PC-3 (cell line): Measurements from ENCODE around the gene LRRC28. TPM values are rescaled to one million over a fixed set of nuclear protein-coding genes. Genes with fewer than 3 reads are reported as not detected.

Source experiments
- ATAC-seq: fragments of 200-7000 bp; cut with Tn5 transposase; 2 replicates; pipeline ENCODE4 v1.9.1; 2020; ENCODE audit warnings: mild to moderate bottlenecking, moderate library complexity
- BruUV-seq: library from RNA; stranded (reverse); fragments of 400-500 nt; replicated peaks from 2 replicates; lab custom pipeline; 2021; lab: Mats Ljungman, UMichigan
- CTCF ChIA-PET: fragments of 300-600 bp; sonication (Branson Sonifier 250); formaldehyde crosslinking; loops from one replicate; lab custom pipeline; 2022; ENCODE audit warnings: antibody characterized with exemption; lab: Charles Lee
- POLR2A ChIA-PET: fragments of 300-600 bp; sonication (Branson Sonifier 250); formaldehyde crosslinking; loops from one replicate; lab custom pipeline; 2022; ENCODE audit warnings: antibody characterized with exemption; ENCODE audit not compliant: unreplicated experiment; lab: Charles Lee
- DNase-seq: peaks from one replicate; pipeline ENCODE4 v3.0.0-alpha.2; 2015
- H2AFZ ChIP-seq: fragments of 300-600 bp; sonication (generic); 2 replicates; pipeline ENCODE4 v1.6.0; 2016; ENCODE audit warnings: antibody characterized with exemption, low read length
- H3F3A ChIP-seq: fragments of 300-600 bp; sonication (generic); one replicate; pipeline ENCODE4 v1.6.0; 2017; ENCODE audit warnings: antibody characterized with exemption, low read length, control low read depth, mild to moderate bottlenecking; ENCODE audit not compliant: unreplicated experiment
- H3K27ac ChIP-seq: fragments of 300-600 bp; sonication (generic); 2 replicates; pipeline ENCODE4 v1.5.1; 2016; ENCODE audit warnings: mild to moderate bottlenecking, low read length
- H3K27me3 ChIP-seq: fragments of 300-600 bp; sonication (generic); 2 replicates; pipeline ENCODE4 v1.6.1; 2016; ENCODE audit warnings: low read length, mixed read lengths
- H3K36me3 ChIP-seq: fragments of 300-600 bp; sonication (generic); 2 replicates; pipeline ENCODE4 v1.6.1; 2016; ENCODE audit warnings: low read depth, mixed run types, low read length, mixed read lengths
- H3K4me1 ChIP-seq: fragments of 300-600 bp; sonication (generic); 2 replicates; pipeline ENCODE4 v1.5.1; 2016; ENCODE audit warnings: low read length; ENCODE audit not compliant: insufficient read depth
- H3K4me2 ChIP-seq: fragments of 300-600 bp; sonication (generic); 2 replicates; pipeline ENCODE4 v1.6.0; 2016; ENCODE audit warnings: low read length
- H3K4me3 ChIP-seq: fragments of 300-600 bp; sonication (generic); 2 replicates; pipeline ENCODE4 v1.5.1; 2016; ENCODE audit warnings: mild to moderate bottlenecking, low read length, mixed read lengths
- H3K79me2 ChIP-seq: fragments of 300-600 bp; sonication (generic); 2 replicates; pipeline ENCODE4 v1.6.1; 2017; ENCODE audit warnings: low read length, mixed read lengths
- H3K9ac ChIP-seq: fragments of 300-600 bp; sonication (generic); 2 replicates; pipeline ENCODE4 v1.6.0; 2016; ENCODE audit warnings: mild to moderate bottlenecking, low read length
- H3K9me2 ChIP-seq: fragments of 300-600 bp; sonication (generic); replicated peaks from 2 replicates; pipeline ENCODE4 v1.6.1; 2016; ENCODE audit warnings: mixed run types, low read length, mixed read lengths
- H3K9me3 ChIP-seq: fragments of 300-600 bp; sonication (generic); 2 replicates; pipeline ENCODE4 v1.6.1; 2016; ENCODE audit warnings: low read length, mixed read lengths
- H4K20me1 ChIP-seq: fragments of 300-600 bp; sonication (generic); 2 replicates; pipeline ENCODE4 v1.6.1; 2016; ENCODE audit warnings: low read length, mixed read lengths
- CTCF ChIP-seq: fragments of 300-600 bp; sonication (generic); conservative IDR thresholded peaks from 2 replicates; pipeline ENCODE4 v1.5.1; 2017; ENCODE audit warnings: antibody characterized with exemption, low read depth, mild to moderate bottlenecking, low read length
- EZH2 ChIP-seq: fragments of 300-600 bp; sonication (generic); IDR thresholded peaks from one replicate; pipeline ENCODE4 v1.6.1; 2017; ENCODE audit warnings: antibody characterized with exemption, mild to moderate bottlenecking, low read length; ENCODE audit not compliant: unreplicated experiment
- EZH2phosphoT487 ChIP-seq: fragments of 300-600 bp; sonication (generic); IDR thresholded peaks from 2 replicates; pipeline ENCODE4 v1.6.1; 2018; ENCODE audit warnings: mild to moderate bottlenecking, antibody characterized with exemption, low read length, borderline replicate concordance
- intact Hi-C: fragments of 100-400 bp; cut with micrococcal nuclease; formaldehyde crosslinking; loops from 2 replicates; pipeline ENCODE4 v1.9.0; 2023
- total RNA-seq: library from RNA; depleted of rRNA; stranded (reverse); fragments of >200 nt; gene quantifications from 2 replicates; pipeline ENCODE4 v1.2.3, GENCODE V29; 2014

Gene LRRC28
- total RNA-seq, 1 experiment from 2014 or later, result 10.6 TPM

GRCh38 chr15:99408236-99409096 lies 157.2 kb downstream of the LRRC28 start:
- H3K79me2 ChIP-seq, result no peaks in the 10 kb centered on the region
- no peaks in the 10 kb centered on the region for H3K9me2 ChIP-seq
- no peak overlapping the region for H3K4me3 ChIP-seq
- intact Hi-C loops, result loop anchor here (1.0 kb wide), 1 partner anchor 296 kb away; no protein-coding TSS in a partner anchor
- TF ChIP-seq EZH2phosphoT487, result no peak
- H3K4me1 ChIP-seq, result peaks cover 11% of the 10 kb centered on the region
- ChIA-PET POLR2A (no interaction called here), CTCF (interaction anchor here (0.5 to 1.1 kb wide), 4 partner anchors 121 to 325 kb away, joined by 4 to 18 read pairs (median 5); partner anchors contain the start of gene LYSMD4)
- DNase-seq, result no peak
- H3K27me3 ChIP-seq, result no peaks in the 10 kb centered on the region
- no TSS peak for BruUV-seq
- no peaks in the 10 kb centered on the region for H3K9me3 ChIP-seq
- H3K36me3 ChIP-seq, result no peaks in the 10 kb centered on the region
- H3K9ac ChIP-seq, result no peak overlapping the region
- ATAC-seq, result peak; percentile 7; the same call in 1 of the 2 replicates
- H4K20me1 ChIP-seq, result no peaks in the 10 kb centered on the region
- no peak overlapping the region for H3K27ac ChIP-seq
- H2AFZ ChIP-seq, result peak overlapping the region; percentile 57; the same call in 1 of the 2 replicates
- H3F3A ChIP-seq, result no peaks in the 10 kb centered on the region
- H3K4me2 ChIP-seq, result no peak overlapping the region

GRCh38 chr15:99409097-99409473 lies 157.8 kb downstream of the LRRC28 start:
- Histone ChIP-seq H3K36me3 (no peaks in the 10 kb centered on the region), H3K4me1 (peaks cover 8% of the 10 kb centered on the region; the same call in 1 of the 2 replicates), H3K9me2 (no peaks in the 10 kb centered on the region), H3K4me3 (no peak overlapping the region), H2AFZ (peak overlapping the region; percentile 57; the same call in 1 of the 2 replicates), H3K27me3 (no peaks in the 10 kb centered on the region), H4K20me1 (no peaks in the 10 kb centered on the region), H3F3A (no peaks in the 10 kb centered on the region), H3K79me2 (no peaks in the 10 kb centered on the region), H3K9ac (no peak overlapping the region), H3K4me2 (no peak overlapping the region), H3K27ac (no peak overlapping the region), H3K9me3 (no peaks in the 10 kb centered on the region)
- intact Hi-C loops, result loop anchor here (1.0 kb wide), 1 partner anchor 295 kb away; no protein-coding TSS in a partner anchor
- ATAC-seq, result peak; percentile 99
- ChIA-PET CTCF (interaction anchor here (0.5 to 1.1 kb wide), 4 partner anchors 122 to 324 kb away, joined by 4 to 18 read pairs (median 5); partner anchors contain the start of gene LYSMD4), POLR2A (no interaction called here)
- peak; percentile 70 for DNase-seq
- peak; percentile 68 for TF ChIP-seq CTCF
- TF ChIP-seq EZH2phosphoT487, result no peak
- BruUV-seq, result no TSS peak

- Histone ChIP-seq H3K9me2 (no peaks in the 10 kb centered on the region), H2AFZ (no peak overlapping the region), H3K4me3 (no peak overlapping the region), H3K36me3 (no peaks in the 10 kb centered on the region), H3K9me3 (no peaks in the 10 kb centered on the region), H3K27ac (no peak overlapping the region), H3K79me2 (no peaks in the 10 kb centered on the region), H4K20me1 (no peaks in the 10 kb centered on the region), H3K27me3 (no peaks in the 10 kb centered on the region), H3K4me2 (no peak overlapping the region), H3K4me1 (peaks cover 8% of the 10 kb centered on the region; the same call in 1 of the 2 replicates), H3K9ac (no peak overlapping the region), H3F3A (no peaks in the 10 kb centered on the region)
- intact Hi-C loops, result loop anchor here (1.0 kb wide), 1 partner anchor 295 kb away; no protein-coding TSS in a partner anchor
- POLR2A ChIA-PET, result no interaction called here
- DNase-seq, result no peak
- TF ChIP-seq EZH2phosphoT487 (no peak), CTCF (no peak), EZH2 (no peak)
- CTCF ChIA-PET, result interaction anchor here (0.7 to 1.0 kb wide), 2 partner anchors 122 to 295 kb away, joined by 4 to 18 read pairs; no protein-coding TSS in a partner anchor
- ATAC-seq, result no peak
- no TSS peak for BruUV-seq
Observed at GRCh38 chr15:99409560-99409959, 158.3 kb downstream of the LRRC28 start.
